Measurements from ENCODE around the gene ADAM8.

ADAM8 gene

DNA sequence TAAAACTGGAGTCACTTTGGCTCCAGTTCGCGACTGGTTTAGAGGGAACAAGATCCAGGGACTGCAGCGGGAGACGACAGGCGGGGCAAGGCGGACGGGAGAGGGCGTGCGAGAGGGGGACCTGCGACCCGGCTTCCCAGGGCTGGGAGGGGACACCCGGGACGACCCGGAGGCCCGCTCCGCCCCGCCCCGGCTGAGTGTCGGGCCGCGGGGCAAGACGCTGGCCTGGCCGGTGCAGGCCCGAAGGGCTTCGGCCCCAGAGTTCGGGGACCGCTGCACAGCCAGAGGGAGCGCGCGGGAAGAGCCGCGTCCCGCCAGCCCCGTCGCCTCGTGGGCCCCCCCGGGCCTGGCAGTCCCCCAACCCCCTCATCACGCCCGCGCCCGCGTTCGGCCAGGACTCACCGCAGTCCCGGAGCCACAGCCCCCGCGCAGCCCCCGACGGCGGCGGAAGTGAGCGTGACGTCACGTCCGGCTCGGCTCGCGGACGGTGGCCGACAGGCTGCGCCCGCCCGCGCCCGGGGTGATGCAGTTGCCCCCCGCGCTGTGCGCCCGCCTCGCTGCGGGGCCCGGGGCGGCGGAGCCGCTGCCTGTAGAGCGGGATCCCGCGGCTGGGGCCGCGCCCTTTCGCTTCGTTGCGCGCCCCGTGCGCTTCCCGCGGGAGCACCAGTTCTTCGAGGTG is 31.9 kb upstream of the ADAM8 start, which contains the start of the genes TUBGCP2 and ZNF511:
Gene TUBGCP2 (minus strand): TSS at position 452 of the 679 bp plus-strand sequence. CDS start 5,931 bp downstream, outside the sequence.
Gene ZNF511 (plus strand): TSS at position 494 of the 679 bp plus-strand sequence. CDS start 30 bp downstream, at position 524.
- DNase-seq = peak; percentile 37

DNA sequence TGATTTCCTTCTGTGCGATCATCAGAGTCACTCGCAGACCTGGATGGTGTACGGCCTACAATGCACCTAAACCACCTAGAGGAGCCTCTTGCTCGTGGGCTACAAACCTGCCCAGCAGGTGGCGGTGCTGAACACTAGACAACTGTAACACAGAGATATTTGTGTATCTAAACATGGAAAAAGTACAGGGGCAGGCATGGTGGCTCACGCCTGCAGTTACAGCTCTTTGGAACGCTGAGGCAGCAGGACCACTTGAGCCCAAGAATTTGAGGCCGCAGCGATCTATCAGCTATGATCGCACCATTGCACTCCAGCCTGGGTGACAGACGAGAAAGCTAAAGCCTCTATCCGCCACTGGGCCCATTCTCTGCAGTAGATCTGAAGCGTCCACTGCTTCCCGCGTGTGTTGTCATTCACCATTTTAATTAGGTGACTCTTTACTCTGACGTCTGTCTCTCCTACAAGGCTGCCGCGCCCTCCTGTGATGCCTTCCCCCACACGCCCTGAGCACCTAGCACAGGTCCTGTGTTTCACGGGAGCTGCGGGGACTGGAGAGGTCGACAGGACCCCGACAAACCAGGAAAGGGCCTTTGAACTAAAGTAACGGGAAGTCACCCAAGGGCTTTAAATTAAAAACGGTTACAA is 31.2 kb upstream of the ADAM8 start:
- no peak for DNase-seq

DNA sequence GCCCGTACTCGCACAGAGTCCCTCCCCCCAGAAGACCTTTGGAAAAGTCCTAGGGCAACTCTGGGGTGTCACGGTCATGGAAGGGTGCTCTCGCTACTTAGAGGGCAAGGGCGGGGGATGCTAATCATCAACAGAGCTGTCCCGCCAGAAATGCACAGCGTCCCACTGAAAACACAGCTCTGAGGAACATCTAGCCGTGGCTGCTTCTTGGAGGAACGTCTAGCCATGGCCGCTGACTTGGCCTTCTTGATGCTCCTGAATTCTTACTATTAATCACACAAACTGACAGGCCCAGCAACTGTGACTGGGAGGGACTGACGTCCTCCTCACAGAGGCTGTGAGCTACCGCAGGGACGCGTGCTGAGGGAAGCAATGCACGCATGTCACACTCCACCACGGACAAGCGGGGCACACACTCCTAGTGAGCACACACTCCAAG is 30.3 kb upstream of the ADAM8 start:
- DNase-seq = no peak

DNA sequence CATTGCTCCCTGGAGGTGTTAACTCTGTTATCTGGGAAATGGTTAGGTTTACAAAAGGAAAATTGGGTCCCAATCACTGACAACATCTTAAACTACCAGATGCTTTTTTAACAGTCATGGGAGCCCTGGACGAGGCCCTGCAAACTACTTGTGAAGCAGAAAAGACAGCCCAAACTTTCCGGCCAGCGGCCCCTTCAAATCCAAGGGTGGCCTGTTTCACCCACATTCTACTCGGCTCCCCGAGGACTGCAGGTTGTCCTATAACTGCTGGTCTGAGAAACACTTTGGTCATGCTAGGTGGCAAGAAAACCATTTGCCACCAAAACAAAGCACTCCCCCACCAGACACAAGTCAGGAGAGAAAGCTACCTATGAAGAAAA is 29.4 kb upstream of the ADAM8 start:
- no peak for DNase-seq

DNA sequence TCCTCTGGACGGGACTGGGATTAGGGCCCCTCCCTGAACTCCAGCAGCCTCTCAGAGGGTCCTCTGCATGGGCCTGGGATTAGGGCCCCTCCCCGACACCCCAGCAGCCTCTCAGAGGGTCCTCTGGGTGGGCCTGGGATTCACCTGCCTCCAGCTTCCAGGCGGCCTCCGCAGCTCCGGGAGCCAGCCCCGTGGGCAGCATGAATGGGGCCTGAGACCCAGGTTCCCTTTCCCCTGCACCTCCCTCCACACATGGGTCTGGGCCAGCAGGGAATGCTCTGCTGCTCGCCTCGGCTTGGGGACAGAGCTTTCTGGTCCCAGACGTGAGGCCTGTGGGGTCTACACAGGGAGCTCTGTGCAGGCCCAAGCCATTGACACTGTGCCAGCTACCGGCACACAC is 26.5 kb upstream of the ADAM8 start:
- no peak for DNase-seq

DNA sequence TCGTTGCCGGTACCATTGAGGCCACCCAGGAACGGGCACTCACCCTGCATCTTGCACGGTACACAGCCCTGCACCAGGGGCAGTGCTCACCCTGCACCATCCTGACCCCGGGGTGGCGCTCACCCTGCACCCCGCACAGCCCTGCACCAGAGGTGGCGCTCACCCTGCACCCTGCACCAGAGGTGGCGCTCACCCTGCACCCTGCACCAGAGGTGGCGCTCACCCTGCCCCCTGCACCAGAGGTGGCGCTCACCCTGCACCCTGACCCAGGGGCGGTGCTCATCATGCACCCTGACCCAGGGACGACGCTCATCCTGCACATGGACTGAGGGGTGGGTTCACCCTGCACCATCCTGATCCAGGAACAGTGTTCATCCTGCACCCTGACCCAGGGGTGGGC is 25.6 kb upstream of the ADAM8 start:
- no peak for DNase-seq

DNA sequence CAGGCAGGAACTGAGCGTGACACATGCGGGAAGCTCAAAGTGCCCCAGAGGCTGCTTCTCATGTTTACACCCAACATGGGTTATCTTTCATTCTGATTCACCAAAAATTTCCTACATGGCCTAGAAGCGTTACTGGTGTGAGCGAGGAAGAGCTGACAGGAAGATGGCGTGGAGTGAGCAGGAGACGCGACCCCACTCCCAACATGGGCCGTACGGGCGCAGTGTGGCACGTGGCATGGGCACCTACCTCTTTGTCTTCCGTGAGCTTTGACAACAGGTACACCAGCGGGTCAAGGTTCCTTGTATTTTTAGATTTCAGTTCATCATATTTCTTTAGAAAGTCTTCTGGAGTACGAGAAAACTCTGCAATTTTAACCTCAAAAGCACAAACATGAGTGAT is 23.1 kb upstream of the ADAM8 start:
- no peak for DNase-seq

DNA sequence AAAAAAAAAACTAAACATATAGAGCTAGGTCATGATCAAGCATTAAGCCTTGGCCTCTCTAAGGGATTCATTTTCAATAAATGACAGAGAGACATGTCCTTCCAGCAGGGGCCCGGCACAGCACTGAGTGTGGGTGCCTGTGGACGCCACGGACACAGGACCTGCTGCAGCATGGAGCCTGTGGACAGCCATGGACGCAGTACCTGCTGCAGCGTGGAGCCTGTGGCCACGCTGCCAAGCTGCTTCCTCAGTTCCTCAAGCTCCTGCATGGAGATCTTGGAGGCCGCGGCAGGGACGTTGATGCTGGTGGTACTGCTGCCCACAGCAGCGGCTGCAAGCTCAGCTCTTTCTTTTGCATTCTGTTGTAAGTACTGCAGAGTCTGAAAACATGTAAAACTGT is 22.6 kb upstream of the ADAM8 start:
- DNase-seq = no peak

DNA sequence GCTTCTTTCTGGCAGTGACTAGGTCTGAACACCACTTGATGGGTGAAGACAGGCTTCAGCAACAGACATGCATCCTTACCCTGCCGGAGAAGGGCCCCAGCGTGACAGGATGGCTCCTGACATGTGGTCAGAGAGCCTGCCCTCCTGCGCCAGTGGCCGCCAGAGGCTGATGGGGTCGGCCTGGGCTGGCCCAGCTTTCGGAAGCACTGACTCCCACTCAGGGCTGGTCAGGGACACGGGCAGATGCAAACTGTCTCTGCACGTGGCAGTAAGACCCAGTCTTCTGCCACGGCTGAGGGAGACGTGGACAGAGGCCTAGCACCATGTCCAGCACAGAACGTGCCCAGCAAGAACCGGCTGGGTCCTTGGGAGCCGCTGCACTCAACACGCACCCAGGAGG is 21.8 kb upstream of the ADAM8 start:
- DNase-seq = no peak

DNA sequence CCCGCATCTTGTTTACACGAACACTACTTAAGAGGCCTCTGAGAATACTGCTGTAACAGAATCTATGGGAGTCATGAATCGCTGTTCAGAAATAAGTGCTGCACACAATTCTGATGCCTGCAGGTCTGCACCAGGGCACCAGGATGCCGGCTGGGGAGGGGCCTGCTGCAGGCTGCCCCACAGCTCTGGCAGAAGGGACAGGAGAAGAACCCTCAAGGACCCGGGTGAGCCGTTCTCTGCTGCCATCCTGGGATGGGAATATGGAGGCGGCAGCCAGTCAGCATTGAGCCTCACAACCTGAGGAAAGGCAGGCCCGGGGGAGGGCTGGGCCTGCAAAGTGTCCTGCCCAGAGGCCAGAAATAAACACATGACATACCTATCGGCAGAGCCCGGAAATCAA is 20.8 kb upstream of the ADAM8 start:
- no peak for DNase-seq

DNA sequence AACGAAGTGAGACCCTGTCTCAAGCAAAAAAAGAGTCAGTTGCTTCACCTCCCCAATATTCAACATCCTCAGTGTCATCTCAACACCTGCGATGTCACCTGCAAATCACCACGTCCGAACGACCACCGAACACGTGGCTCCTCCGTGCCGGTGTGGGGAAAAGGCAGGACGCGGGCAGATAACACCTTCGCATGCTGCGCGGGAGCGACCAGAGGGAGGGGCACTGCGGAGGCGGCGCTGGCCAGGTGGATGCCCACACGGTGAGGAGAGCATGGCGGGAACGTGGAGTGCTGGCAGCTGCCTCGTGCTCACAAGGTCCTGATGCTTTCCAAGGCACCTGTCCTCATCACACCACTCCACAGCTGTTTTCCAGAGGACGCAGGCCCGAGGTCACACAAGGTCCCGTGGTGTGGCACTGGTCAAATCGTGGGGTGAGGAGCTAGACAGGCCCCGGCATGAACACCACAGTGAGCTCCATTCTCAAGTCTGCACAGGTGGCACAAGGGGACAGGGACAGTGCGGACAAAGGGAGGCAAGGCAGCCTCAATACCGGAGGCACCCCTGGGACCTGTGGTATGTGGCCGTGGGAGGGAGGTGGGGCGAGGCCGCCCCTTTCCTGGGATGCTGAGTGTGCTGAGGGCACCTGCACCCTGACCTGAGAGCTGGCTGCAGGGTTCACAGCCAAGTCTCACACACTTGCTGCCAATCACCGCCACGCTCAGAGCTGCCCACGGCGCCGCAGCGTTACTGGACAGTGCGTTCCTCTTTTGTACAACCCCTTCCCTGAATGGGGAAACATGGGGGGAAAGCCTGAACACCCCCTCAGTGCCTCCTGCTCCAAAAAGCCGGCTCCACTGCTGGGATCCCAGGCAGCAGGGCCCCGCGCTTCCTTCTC is 19.0 kb upstream of the ADAM8 start:
- DNase-seq = no peak

DNA sequence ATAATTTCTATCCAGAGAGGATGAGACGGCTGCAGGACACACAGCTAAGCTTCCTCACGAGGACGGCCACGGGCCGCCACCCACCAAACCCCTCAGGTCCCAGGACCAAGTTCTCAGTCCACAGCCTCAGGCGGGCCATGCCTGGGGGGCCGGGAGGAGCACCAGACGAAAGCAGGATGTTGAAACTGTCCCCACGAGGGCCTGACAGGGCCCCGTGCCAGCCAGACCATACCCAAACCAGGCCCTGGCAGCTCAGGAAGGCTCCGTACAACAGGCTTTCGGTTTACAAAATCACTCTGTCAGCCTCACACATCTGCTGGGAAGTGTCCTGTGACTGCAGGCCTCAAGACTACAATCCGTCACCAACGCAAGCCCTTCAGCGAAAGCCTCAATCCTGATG is 17.5 kb upstream of the ADAM8 start:
- no peak for DNase-seq

DNA sequence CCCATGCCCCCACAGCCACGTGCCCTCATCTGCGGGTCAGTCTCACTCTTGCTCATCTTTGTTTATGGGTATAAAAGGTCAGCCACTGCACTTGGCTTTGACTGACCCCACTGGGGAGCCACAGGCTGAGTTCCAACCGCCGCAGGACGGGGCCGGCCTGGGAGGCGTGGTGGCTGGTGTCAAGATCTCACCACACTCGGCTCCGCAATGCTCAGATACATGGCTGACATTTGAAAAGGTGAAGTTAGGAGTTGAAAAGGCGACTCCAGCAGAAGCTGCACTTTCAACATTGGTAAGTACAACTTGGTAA is 17.1 kb upstream of the ADAM8 start:
- DNase-seq = no peak

DNA sequence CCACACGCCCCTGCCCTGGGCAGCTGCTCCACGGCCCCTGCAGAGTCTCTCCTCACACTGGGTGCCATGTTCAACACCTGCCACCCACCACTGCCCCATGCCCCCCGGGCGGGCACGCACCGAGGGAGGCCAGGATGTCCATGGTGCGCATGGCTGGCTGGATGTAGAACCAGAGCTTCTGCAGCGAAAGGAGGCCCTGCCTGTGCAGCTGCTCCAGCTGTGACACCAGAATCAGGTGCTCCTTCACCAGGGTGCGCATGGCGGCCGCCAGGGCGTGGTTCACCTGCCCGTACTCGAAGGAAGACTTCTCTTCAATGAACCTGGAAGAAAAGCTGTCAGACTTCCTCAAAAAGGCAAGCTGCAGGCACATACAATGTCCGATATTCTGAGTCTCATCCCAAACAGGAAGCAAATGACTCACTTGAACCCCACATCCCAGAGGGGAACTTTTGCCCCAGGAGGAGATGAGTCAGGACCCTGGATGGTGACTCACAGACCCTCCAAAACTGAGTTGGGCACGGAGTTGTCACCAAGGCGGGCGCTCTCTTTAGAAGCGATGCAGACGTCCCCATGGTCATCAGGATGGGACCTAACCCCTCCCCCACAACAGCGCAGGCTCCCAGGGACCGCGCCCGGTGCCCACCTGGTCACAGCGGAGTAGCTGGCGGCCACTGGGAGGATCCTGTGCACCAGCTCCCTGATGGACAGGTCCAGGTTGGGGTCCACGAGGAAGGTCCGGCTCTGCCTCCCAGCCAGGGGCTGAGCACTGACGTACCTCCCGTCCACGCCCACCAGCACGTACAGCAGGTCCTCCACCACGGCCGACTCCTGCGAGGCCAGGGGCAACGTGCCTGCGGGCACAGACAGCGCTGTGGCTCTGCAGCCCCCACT is 16.5 kb upstream of the ADAM8 start:
- DNase-seq = no peak

DNA sequence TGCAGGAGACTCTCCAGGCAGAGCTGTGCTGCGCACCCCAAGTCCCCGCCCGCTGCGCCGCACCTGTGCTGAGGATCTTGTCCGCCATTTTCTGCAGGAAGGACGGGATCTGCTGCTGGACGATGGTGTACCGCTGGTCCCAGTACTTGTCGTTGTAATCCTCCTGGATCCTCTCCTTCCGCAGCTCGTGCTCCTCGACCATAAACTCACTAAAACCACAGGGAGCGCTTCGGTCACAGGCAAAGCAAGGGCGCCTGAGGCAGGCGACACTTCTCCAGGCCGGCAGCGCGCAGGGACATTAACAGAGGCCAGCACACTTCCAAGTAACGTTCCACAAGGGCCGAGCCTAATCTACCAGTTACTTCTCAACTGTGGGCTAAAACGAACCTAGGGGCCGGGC is 13.1 kb upstream of the ADAM8 start:
- DNase-seq = no peak

DNA sequence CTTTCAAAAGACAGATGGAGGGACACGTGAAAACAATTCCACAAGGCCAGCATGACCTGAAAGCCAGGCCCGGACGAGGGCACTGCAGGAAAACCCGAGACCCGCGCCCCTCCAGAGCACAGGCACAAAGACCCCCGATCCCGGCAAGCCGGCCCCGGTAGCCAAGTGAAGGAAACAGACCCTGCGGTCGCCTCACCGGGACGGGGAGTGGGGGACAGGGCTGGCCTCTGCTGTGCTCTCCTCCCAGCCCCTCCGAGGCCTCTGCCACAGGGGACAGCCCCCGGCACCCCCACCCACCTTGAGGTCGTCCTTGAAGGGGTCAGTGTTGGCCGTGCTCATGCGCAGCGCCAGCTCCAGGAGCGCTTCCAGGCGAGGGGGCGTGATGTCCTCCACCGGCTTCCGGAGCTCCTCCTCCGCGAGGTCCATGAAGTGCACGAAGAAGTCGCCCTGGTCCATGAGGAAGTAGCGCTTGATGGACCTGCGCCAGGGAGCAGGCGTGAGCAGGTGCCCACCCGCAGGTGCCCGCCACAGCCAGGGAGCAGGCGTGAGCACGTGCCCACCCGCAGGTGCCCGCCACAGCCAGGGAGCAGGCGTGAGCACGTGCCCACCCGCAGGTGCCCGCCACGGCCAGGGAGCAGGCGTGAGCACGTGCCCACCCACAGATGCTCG is 11.3 kb upstream of the ADAM8 start:
- DNase-seq = no peak

DNA sequence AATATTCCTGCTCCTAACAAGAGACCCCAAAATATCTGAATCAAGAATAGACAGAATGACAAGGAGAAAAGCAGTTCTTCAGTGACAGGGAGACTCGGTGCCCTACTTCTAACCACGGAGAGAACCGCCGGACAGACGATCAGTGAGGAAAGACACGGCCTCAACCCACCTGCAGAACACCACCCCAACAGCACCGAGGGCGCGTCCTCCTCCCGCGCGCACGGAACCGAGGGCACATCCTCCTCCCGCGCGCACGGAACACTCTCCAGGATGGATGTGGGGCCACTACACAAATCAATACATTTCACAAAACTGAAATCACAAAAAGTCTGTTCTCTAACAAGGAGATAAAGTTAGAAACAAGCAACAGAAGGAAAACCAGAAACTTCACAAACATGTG is 9.7 kb upstream of the ADAM8 start:
- DNase-seq = no peak

DNA sequence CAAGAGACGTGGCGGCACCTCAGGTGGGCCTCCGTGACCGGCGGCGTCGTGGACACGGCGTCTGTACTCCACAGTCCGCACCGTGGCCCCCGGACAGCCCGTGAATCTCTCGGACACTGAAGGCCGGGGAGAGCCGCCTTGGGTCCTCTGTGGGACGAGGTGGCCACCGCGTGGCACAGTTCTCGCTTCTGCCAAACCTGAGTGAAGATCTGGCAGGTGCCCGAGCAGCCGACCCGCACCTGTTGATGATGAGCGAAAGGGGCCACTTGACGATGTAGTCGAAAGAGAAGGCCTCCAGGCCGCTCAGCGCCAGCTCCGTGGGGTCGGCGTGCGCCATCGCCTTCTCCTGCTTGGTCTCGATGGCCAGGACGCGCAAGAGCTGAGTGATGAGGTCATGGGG is 8.5 kb upstream of the ADAM8 start:
- no peak for DNase-seq

DNA sequence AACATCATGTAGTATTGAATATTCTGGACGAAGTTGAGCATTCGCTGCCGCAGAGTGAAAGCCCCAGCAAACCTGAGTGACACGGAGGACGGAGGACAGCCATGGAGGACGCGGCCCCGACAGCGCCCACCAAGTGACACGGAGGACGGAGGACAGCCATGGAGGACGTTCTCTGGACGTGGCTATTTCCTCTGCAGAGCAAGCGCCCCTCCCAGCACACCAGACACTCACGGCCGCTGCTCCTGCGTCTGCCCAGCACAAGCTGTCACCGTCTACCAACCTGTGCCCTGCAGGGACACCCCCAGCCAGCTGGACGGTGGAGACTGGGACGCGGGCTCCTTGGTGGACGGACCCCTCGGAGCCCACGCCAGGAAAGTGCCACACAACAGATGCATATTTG is 7.3 kb upstream of the ADAM8 start:
- no peak for DNase-seq

DNA sequence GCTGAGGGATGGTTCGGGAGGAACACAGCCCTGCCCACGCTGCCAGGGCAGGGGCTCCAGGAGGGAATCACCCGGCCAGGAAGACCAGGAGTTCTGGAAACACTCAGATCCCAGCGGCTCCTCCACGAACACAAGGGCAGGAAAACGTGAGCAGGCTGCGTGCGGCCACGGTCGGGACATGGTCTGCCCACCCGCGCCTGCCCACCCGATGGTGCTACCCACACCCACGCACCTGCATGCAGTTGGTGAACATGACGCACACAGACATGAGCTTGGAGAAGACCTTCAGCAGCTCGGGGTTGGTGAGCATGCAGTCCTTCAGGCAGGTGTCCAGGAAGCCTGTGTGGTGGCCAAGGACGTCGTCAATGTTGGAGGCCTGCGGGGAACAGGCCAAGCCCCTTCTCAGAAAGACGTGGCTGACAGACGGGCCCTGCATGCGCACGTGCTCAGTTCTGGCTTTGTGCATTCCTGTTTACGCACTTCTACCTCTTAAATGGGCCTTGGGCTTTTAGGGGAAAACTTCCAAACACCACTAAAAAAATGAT is 6.2 kb upstream of the ADAM8 start:
- DNase-seq = no peak

DNA sequence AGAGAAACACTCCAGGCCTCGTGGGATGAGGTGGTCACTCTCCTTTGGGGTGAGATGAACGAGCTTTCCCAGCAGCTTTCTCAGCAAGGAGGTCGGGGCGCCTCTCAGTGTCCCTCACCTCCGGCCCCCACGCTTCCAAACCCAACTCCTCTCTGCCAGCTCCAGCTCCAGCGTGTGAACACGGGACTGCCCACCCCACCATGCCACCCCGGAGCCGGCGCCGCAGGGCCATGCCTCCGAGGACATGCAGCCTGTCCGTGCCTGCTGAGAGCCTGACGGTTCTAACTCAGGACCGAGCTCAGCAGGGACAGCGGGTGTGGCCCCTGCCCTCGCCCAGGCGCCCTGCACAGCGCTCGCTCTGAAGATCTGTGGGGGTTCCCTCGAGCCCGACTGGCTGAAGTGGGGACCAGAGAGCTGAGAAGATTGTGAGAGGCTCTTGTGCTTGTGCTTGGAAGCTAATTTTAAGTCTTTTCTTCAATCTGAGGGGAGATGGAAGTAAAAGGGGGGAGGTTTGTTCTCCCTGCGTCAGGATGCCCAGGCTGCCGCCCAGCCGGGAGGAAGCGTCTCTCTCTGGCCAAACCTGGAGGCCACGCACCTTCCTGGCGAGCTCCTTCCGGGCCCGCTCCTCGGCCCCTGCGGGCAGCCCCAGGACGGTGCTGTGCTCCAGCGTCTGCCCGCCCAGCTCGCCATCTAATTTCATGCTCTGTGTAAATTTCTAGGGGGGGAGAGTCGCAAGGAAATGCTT is 5.1 kb upstream of the ADAM8 start:
- DNase-seq = no peak
